Stimulated activated naive CD8-positive, alpha-beta T cell treated with anti-CD3 and anti-CD28 coated beads, Interleukin-15, Interleukin-2, amounts not matched to agents 100 ng/mL and 50 ng/mL, for 24 hours (primary cell): ENCODE results near the gene NUBP1.
A peak's percentile ranks its signal among the peaks of the same experiment; 100 is the strongest.
"Not testable (repeated sequence)": the region's sequence is repeated elsewhere in the genome, so short reads cannot be mapped to it uniquely, and the experiment has no call there.

ENCODE experiments used
- H3K27ac Mint-ChIP-seq: one replicate; pipeline ENCODE4 v1.8.0; 2021; ENCODE audit warnings: mild to moderate bottlenecking, mixed read lengths
- H3K27me3 Mint-ChIP-seq: one replicate; pipeline ENCODE4 v1.8.0; 2021; ENCODE audit warnings: mixed read lengths
- H3K36me3 Mint-ChIP-seq: one replicate; pipeline ENCODE4 v1.8.0; 2021; ENCODE audit warnings: low read depth, mixed read lengths
- H3K4me1 Mint-ChIP-seq: one replicate; pipeline ENCODE4 v1.8.0; 2021; ENCODE audit warnings: low read depth, mixed read lengths
- H3K4me3 Mint-ChIP-seq: one replicate; pipeline ENCODE4 v1.8.0; 2021; ENCODE audit warnings: mild to moderate bottlenecking, mixed read lengths
- H3K9me3 Mint-ChIP-seq: one replicate; pipeline ENCODE4 v1.8.0; 2021; ENCODE audit warnings: mixed read lengths

Gene NUBP1

GRCh38 chr16:10741249-10741648, 2.4 kb upstream of the NUBP1 start:
- H3K9me3 Mint-ChIP-seq, H3K27ac Mint-ChIP-seq, H3K27me3 Mint-ChIP-seq, H3K36me3 Mint-ChIP-seq, H3K4me3 Mint-ChIP-seq: not testable (repeated sequence)
- peaks cover 61% of the 10 kb centered on the region for H3K4me1 Mint-ChIP-seq

GRCh38 chr16:10741844-10742243, 1.8 kb upstream of the NUBP1 start:
- Mint-ChIP-seq H3K9me3 (no peaks in the 10 kb centered on the region), H3K4me3 (no peak overlapping the region), H3K27ac (no peak overlapping the region), H3K27me3 (no peaks in the 10 kb centered on the region), H3K4me1 (peaks cover 61% of the 10 kb centered on the region), H3K36me3 (peaks cover 9% of the 10 kb centered on the region)

DNA sequence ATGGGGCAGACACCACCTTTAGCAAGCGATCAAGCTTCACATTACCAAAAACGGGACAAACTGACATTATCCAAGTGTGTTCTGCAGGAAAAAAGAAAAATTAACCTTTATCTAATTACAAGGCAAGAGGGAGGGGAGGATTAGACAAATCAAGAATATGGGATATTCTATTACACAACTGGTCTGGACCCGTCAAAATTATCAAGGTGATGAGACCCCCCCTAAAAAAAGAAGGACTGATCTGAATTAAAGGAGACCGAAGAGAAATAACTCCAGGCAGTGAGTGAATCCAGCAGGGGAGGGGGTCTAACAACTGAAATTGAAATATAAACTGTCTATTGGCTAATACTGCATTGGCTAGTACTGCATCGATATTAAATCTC, 424 bp upstream of the NUBP1 start:
- peak overlapping the region; percentile 99 for H3K27ac Mint-ChIP-seq
- peak overlapping the region; percentile 88 for H3K4me3 Mint-ChIP-seq
- H3K27me3 Mint-ChIP-seq, result no peaks in the 10 kb centered on the region
- H3K4me1 Mint-ChIP-seq, result peaks cover 50% of the 10 kb centered on the region
- H3K36me3 Mint-ChIP-seq, result peaks cover 18% of the 10 kb centered on the region
- no peaks in the 10 kb centered on the region for H3K9me3 Mint-ChIP-seq

GRCh38 chr16:10744370-10745030, 858 bp downstream of the NUBP1 start:
- H3K4me3 Mint-ChIP-seq, result peak overlapping the region; percentile 88
- H3K27ac Mint-ChIP-seq, result peak overlapping the region; percentile 99
- no peaks in the 10 kb centered on the region for H3K27me3 Mint-ChIP-seq
- peaks cover 51% of the 10 kb centered on the region for H3K4me1 Mint-ChIP-seq
- peaks cover 31% of the 10 kb centered on the region for H3K36me3 Mint-ChIP-seq
- no peaks in the 10 kb centered on the region for H3K9me3 Mint-ChIP-seq

DNA sequence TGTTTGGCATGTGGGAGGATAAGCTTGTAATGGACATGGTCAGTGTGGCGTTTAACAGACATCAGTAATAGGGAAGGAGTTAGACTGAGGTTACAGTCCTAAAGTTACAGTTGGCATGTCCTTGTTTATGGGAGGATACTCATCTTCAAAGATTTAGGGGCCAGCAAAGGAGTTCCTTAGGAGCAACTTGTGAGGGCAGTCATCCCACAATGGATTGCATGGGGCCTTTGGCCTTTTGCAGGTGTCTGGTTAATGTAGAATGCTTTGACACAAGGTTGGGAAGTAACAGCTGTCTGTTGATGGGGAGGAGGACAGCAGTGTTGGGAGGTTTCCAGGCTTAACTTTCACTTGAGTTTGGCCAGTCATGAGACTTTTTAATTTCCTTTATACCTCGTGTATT, 2.2 kb downstream of the NUBP1 start:
- Mint-ChIP-seq H3K27me3 (no peaks in the 10 kb centered on the region), H3K9me3 (no peaks in the 10 kb centered on the region), H3K4me1 (peaks cover 44% of the 10 kb centered on the region), H3K4me3 (no peak overlapping the region), H3K27ac (peak overlapping the region; percentile 43), H3K36me3 (peaks cover 37% of the 10 kb centered on the region)

GRCh38 chr16:10750793-10751192, 7.2 kb downstream of the NUBP1 start:
- no peaks in the 10 kb centered on the region for H3K27me3 Mint-ChIP-seq
- H3K27ac Mint-ChIP-seq, result peak overlapping the region; percentile 48
- H3K9me3 Mint-ChIP-seq, result no peaks in the 10 kb centered on the region
- H3K36me3 Mint-ChIP-seq, result peaks cover 65% of the 10 kb centered on the region
- H3K4me3 Mint-ChIP-seq, result no peak overlapping the region
- peaks cover 51% of the 10 kb centered on the region for H3K4me1 Mint-ChIP-seq

- peaks cover 49% of the 10 kb centered on the region for H3K4me1 Mint-ChIP-seq
- peak overlapping the region; percentile 38 for H3K27ac Mint-ChIP-seq
- no peaks in the 10 kb centered on the region for H3K27me3 Mint-ChIP-seq
- no peak overlapping the region for H3K4me3 Mint-ChIP-seq
- H3K9me3 Mint-ChIP-seq, result no peaks in the 10 kb centered on the region
- H3K36me3 Mint-ChIP-seq, result peaks cover 65% of the 10 kb centered on the region
Measured at GRCh38 chr16:10751291-10751697, 7.7 kb downstream of the NUBP1 start.

DNA sequence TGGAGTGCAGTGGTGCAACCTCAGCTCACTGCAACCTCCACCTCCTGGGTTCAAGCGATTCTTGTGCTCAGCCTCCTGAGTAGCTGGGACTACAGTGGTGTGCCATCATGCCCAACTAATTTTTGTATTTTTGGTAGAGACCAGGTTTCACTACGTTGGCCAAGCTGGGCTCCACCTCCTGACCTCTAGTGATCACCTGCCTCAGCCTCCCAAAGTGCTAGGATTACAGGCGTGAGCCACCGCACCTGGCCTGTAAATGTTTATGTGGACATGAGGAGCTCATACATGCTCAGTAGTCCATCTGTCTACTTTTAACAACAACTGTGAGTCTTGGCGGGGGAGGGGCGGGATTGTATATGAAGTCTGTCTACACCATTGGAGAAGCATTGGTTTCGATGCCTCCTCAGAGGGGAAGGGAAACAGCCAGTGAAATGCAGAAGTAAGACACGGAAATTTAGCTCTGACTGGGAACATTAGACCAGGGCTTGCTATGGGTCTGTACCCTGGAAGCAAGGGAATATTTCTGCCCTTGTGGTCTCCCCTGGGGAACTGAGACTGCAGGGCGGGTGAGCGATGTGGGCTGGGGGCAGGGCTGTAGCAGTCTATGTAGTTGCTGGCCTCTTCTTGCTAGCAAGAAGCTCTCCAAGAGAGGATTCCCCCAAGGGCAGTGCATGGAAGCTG, 9.3 kb downstream of the NUBP1 start:
- Mint-ChIP-seq H3K27ac (no peak overlapping the region), H3K9me3 (no peaks in the 10 kb centered on the region), H3K27me3 (no peaks in the 10 kb centered on the region), H3K4me1 (peaks cover 49% of the 10 kb centered on the region), H3K4me3 (no peak overlapping the region), H3K36me3 (peaks cover 69% of the 10 kb centered on the region)

DNA sequence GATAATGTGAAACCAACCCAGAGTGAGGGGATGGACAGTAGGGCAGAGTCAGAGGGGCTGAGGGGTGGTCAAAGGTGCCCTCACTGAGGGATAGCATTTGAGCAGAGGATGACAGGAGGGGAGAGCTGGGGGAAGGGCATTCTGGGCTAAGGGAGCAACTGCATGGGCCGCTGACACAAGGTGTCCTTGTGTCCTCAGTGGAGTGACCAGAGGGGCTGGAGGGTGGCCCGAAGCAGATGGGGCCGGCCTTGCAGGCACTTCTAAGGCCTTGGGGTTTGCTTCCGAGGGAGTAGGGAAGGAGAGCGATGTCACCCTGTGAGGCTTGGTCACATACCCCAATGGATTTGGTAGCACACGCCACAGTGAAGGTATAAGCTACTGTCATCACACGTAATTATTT, 10.0 kb downstream of the NUBP1 start:
- H3K36me3 Mint-ChIP-seq, result peaks cover 70% of the 10 kb centered on the region
- no peaks in the 10 kb centered on the region for H3K27me3 Mint-ChIP-seq
- peak overlapping the region; percentile 21 for H3K27ac Mint-ChIP-seq
- H3K9me3 Mint-ChIP-seq, result no peaks in the 10 kb centered on the region
- H3K4me3 Mint-ChIP-seq, result no peak overlapping the region
- H3K4me1 Mint-ChIP-seq, result peaks cover 45% of the 10 kb centered on the region

- Mint-ChIP-seq H3K27me3 (no peaks in the 10 kb centered on the region), H3K27ac (no peak overlapping the region), H3K4me1 (peaks cover 35% of the 10 kb centered on the region), H3K9me3 (no peaks in the 10 kb centered on the region), H3K4me3 (no peak overlapping the region), H3K36me3 (peaks cover 68% of the 10 kb centered on the region)
Measured at GRCh38 chr16:10754941-10755340, 11.3 kb downstream of the NUBP1 start.

GRCh38 chr16:10756574-10756973, 12.9 kb downstream of the NUBP1 start:
- Mint-ChIP-seq H3K9me3 (no peaks in the 10 kb centered on the region), H3K36me3 (peaks cover 75% of the 10 kb centered on the region), H3K4me1 (peaks cover 23% of the 10 kb centered on the region), H3K27me3 (no peaks in the 10 kb centered on the region), H3K27ac (no peak overlapping the region), H3K4me3 (no peak overlapping the region)

GRCh38 chr16:10760858-10761257, 17.2 kb downstream of the NUBP1 start:
- Mint-ChIP-seq H3K36me3 (peaks cover 81% of the 10 kb centered on the region), H3K27ac (no peak overlapping the region), H3K9me3 (no peaks in the 10 kb centered on the region), H3K27me3 (no peaks in the 10 kb centered on the region), H3K4me1 (peaks cover 10% of the 10 kb centered on the region), H3K4me3 (no peak overlapping the region)

- Mint-ChIP-seq H3K4me1 (peaks cover 15% of the 10 kb centered on the region), H3K36me3 (peaks cover 80% of the 10 kb centered on the region), H3K4me3 (no peak overlapping the region), H3K27ac (no peak overlapping the region), H3K9me3 (no peaks in the 10 kb centered on the region), H3K27me3 (no peaks in the 10 kb centered on the region)
Measured at GRCh38 chr16:10761373-10761772, 17.7 kb downstream of the NUBP1 start.

- Mint-ChIP-seq H3K4me3 (no peak overlapping the region), H3K9me3 (no peaks in the 10 kb centered on the region), H3K27me3 (no peaks in the 10 kb centered on the region), H3K4me1 (peaks cover 15% of the 10 kb centered on the region), H3K36me3 (peaks cover 71% of the 10 kb centered on the region), H3K27ac (no peak overlapping the region)
Measured at GRCh38 chr16:10762336-10763016, 18.8 kb downstream of the NUBP1 start.

DNA sequence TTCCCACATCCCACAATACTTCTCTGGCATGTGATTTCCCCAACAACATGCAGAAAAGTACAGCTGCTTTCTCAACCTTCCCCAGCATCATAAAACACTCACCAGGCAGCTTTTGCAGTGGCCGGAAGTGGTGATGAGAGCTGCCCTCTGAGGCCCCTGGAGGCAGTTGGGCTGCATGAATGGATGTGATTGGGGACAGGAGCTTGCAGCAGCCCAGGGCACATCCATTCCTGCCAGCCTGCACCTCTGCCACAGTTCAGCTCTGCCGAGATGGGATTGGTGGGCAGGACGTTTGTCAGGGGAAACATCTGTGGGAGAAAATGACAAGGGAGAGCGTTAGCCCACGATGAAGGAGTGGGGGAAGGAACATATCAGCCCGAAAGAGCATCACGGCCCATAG, 19.8 kb downstream of the NUBP1 start:
- Mint-ChIP-seq H3K36me3 (peaks cover 67% of the 10 kb centered on the region), H3K9me3 (no peaks in the 10 kb centered on the region), H3K4me1 (peaks cover 15% of the 10 kb centered on the region), H3K4me3 (no peak overlapping the region), H3K27ac (no peak overlapping the region), H3K27me3 (no peaks in the 10 kb centered on the region)
